SK-N-SH (cell line): ENCODE measurements around the gene MST1R. TPM values are rescaled to one million over a fixed set of nuclear protein-coding genes. Genes with fewer than 3 reads are reported as not detected.

Experiments used
- CTCF ChIA-PET: fragments of 300-600, 350-600 bp; formaldehyde crosslinking; extraction: SDS; loops from one replicate; lab custom pipeline; 2021; lab: Yijun Ruan, JAX
- POLR2A ChIA-PET: fragments of 350-600 bp; sonication (Branson Sonifier 250); formaldehyde crosslinking; extraction: SDS; loops from one replicate; lab custom pipeline; 2020; ENCODE audit warnings: antibody characterized with exemption, inconsistent platforms; lab: Yijun Ruan, JAX
- DNase-seq: peaks from one replicate; pipeline ENCODE4 v3.0.0; 2012
- H2AFZ ChIP-seq: fragments of 200-600 bp; sonication (generic); 2 replicates; pipeline ENCODE4 v1.8.1; 2016; ENCODE audit warnings: antibody characterized with exemption, mild to moderate bottlenecking, low read depth
- H3F3A ChIP-seq: fragments of 200-600 bp; sonication (generic); replicated peaks from 2 replicates; pipeline ENCODE3; 2016; ENCODE audit warnings: antibody characterized with exemption, mild to moderate bottlenecking; ENCODE audit not compliant: insufficient read depth
- H3K27ac ChIP-seq, 2 experiments: fragments of 200-500 bp in 1 of 2; fragments of 200-600 bp in 1 of 2; sonication (Bioruptor generic) in 1 of 2; sonication (generic), shearing (Covaris generic) in 1 of 2; 2 replicates each; pipeline versions ENCODE4 v1.5.1 to v1.6.1; 2014 to 2016; ENCODE audit warnings: low read depth in 2 of 2, inconsistent platforms in 1 of 2, low read length in 1 of 2, mild to moderate bottlenecking in 1 of 2, mixed read lengths in 1 of 2
- H3K27me3 ChIP-seq: fragments of 200-600 bp; sonication (generic), shearing (Covaris generic); 2 replicates; pipeline ENCODE4 v1.6.1; 2016; ENCODE audit warnings: mixed run types; ENCODE audit not compliant: insufficient read depth
- H3K36me3 ChIP-seq, 2 experiments: fragments of 200-500 bp in 1 of 2; fragments of 200-600 bp in 1 of 2; sonication (Bioruptor generic) in 1 of 2; sonication (generic) in 1 of 2; replicated peaks in 1 of 2; 2 replicates each; pipeline versions ENCODE3 to v1.5.1; 2014 to 2016; ENCODE audit warnings: low read length in 1 of 2, mild to moderate bottlenecking in 1 of 2; ENCODE audit not compliant: insufficient read depth in 2 of 2, control insufficient read depth in 1 of 2
- H3K4me1 ChIP-seq, 2 experiments: fragments of 200-500 bp in 1 of 2; fragments of 200-600 bp in 1 of 2; sonication (Bioruptor generic) in 1 of 2; sonication (generic), shearing (Covaris generic) in 1 of 2; 2 replicates each; pipeline versions ENCODE4 v1.5.1 to v1.6.1; 2014 to 2016; ENCODE audit warnings: low read depth in 1 of 2, low read length in 1 of 2, mixed run types in 1 of 2; ENCODE audit not compliant: insufficient read depth in 2 of 2, control insufficient read depth in 1 of 2
- H3K4me2 ChIP-seq: fragments of 200-600 bp; sonication (generic), shearing (Covaris generic); 2 replicates; pipeline ENCODE4 v1.6.1; 2017; ENCODE audit warnings: mixed run types
- H3K4me3 ChIP-seq, 2 experiments: fragments of 200-500 bp in 1 of 2; fragments of 200-600 bp in 1 of 2; sonication (Bioruptor generic) in 1 of 2; sonication (generic), shearing (Covaris generic) in 1 of 2; 2 replicates each; pipeline versions ENCODE4 v1.5.1 to v1.8.1; 2014 to 2016; ENCODE audit warnings: low read depth in 2 of 2, inconsistent platforms in 1 of 2, low read length in 1 of 2, mild to moderate bottlenecking in 1 of 2, mixed read lengths in 1 of 2, moderate library complexity in 1 of 2
- H3K79me2 ChIP-seq: fragments of 200-600 bp; sonication (generic); 2 replicates; pipeline ENCODE4 v1.8.1; 2017; ENCODE audit warnings: mild to moderate bottlenecking; ENCODE audit not compliant: insufficient read depth
- H3K9ac ChIP-seq: fragments of 200-600 bp; sonication (generic); 2 replicates; pipeline ENCODE4 v1.6.1; 2017; ENCODE audit warnings: mixed run types
- H3K9me2 ChIP-seq: fragments of 200-600 bp; sonication (generic); 2 replicates; pipeline ENCODE4 v1.6.1; 2017; ENCODE audit warnings: mixed run types
- H3K9me3 ChIP-seq: fragments of 200-600 bp; sonication (generic); 2 replicates; pipeline ENCODE4 v1.6.1; 2017; ENCODE audit warnings: mixed run types, mild to moderate bottlenecking, moderate library complexity
- H4K20me1 ChIP-seq: fragments of 200-600 bp; sonication (generic); 2 replicates; pipeline ENCODE4 v1.6.1; 2017; ENCODE audit warnings: mild to moderate bottlenecking, mixed run types; ENCODE audit not compliant: insufficient read depth
- CHD2 ChIP-seq: fragments of 150-350 bp; IDR thresholded peaks from 2 replicates; pipeline ENCODE4 v1.6.1; 2018; ENCODE audit warnings: low read length; ENCODE audit not compliant: partially characterized antibody
- EP300 ChIP-seq, 2 experiments: IDR thresholded peaks; 2 replicates each; pipeline versions ENCODE4 v1.4.0 to v1.6.1; 2012; ENCODE audit warnings: borderline replicate concordance in 1 of 2, low read depth in 1 of 2, low read length in 1 of 2
- FOXM1 ChIP-seq: IDR thresholded peaks from 2 replicates; pipeline ENCODE4 v1.4.0; 2012; ENCODE audit warnings: low read depth, mild to moderate bottlenecking
- GABPA ChIP-seq: IDR thresholded peaks from 2 replicates; pipeline ENCODE4 v1.4.0; 2012; ENCODE audit warnings: low read depth, mild to moderate bottlenecking
- GATA2 ChIP-seq: sonication (generic); formaldehyde crosslinking; IDR thresholded peaks from 2 replicates; pipeline ENCODE4 v1.5.0; 2020; ENCODE audit warnings: mild to moderate bottlenecking, missing genetic modification reagents
- JUND ChIP-seq: IDR thresholded peaks from 2 replicates; pipeline ENCODE4 v1.4.0; 2012
- MXI1 ChIP-seq: IDR thresholded peaks from 2 replicates; pipeline ENCODE4 v1.6.1; 2012; ENCODE audit warnings: mild to moderate bottlenecking, low read depth, low read length, improper control_type of control experiment
- NRF1 ChIP-seq: IDR thresholded peaks from 2 replicates; pipeline ENCODE4 v1.6.1; 2012; ENCODE audit warnings: low read depth, mild to moderate bottlenecking, low read length
- POLR2AphosphoS5 ChIP-seq: IDR thresholded peaks from 2 replicates; pipeline ENCODE4 v1.6.1; 2012; ENCODE audit warnings: low read depth, low read length
- RAD21 ChIP-seq: IDR thresholded peaks from 2 replicates; pipeline ENCODE4 v1.6.1; 2012; ENCODE audit warnings: mild to moderate bottlenecking, low read length
- RCOR1 ChIP-seq: fragments of 150-350 bp; IDR thresholded peaks from 2 replicates; pipeline ENCODE4 v1.6.1; 2017; ENCODE audit warnings: antibody characterized with exemption, low read length
- RXRA ChIP-seq: IDR thresholded peaks from 2 replicates; pipeline ENCODE4 v1.4.0; 2012; ENCODE audit warnings: low read depth, mild to moderate bottlenecking, borderline replicate concordance
- SMC3 ChIP-seq: IDR thresholded peaks from 2 replicates; pipeline ENCODE4 v1.6.1; 2012; ENCODE audit warnings: low read depth, low read length, improper control_type of control experiment
- TAF1 ChIP-seq: IDR thresholded peaks from 2 replicates; pipeline ENCODE4 v1.6.1; 2012; ENCODE audit warnings: low read depth, mild to moderate bottlenecking, low read length, moderate library complexity, borderline replicate concordance
- TCF12 ChIP-seq: IDR thresholded peaks from 2 replicates; pipeline ENCODE4 v1.4.0; 2012
- TEAD4 ChIP-seq: IDR thresholded peaks from 2 replicates; pipeline ENCODE4 v1.4.0; 2012; ENCODE audit warnings: mild to moderate bottlenecking, borderline replicate concordance; ENCODE audit not compliant: insufficient read depth
- YY1 ChIP-seq: IDR thresholded peaks from 2 replicates; pipeline ENCODE4 v1.4.0; 2012; ENCODE audit warnings: low read depth, mild to moderate bottlenecking
- WGBS: methylation state at CpG from one replicate; pipeline ENCODE4 v1.1.6; 2017; ENCODE audit warnings: low lambda C conversion rate; 5-methylcytosine and 5-hydroxymethylcytosine counted together
- polyA plus RNA-seq, 3 experiments: library from polyadenylated mRNA; depleted of rRNA; stranded (reverse); fragments of >200 nt; gene quantifications; 2 replicates each; pipeline ENCODE4 v1.2.3, GENCODE V29; 2012
- TF ChIP-seq, protein P1 (sequence below): IDR thresholded peaks from 2 replicates; pipeline ENCODE4 v1.6.1; 2012; ENCODE audit warnings: mild to moderate bottlenecking, low read depth, low read length, moderate library complexity
- TF ChIP-seq, protein P2 (sequence below): fragments of 150-350 bp; IDR thresholded peaks from 2 replicates; pipeline ENCODE4 v1.6.1; 2017; ENCODE audit warnings: antibody characterized with exemption, low read length, low read depth, borderline replicate concordance

MST1R gene
- 0.23 and 0.36 TPM in 2 replicates for polyA plus RNA-seq (2012; rRNA removed)
- polyA plus RNA-seq (2012; cell fraction: cytosol; rRNA removed), result 0.06 and 0.09 TPM in 2 replicates
- 2.0 and 2.4 TPM in 2 replicates for polyA plus RNA-seq (2012; cell fraction: nucleus; rRNA removed)

DNA sequence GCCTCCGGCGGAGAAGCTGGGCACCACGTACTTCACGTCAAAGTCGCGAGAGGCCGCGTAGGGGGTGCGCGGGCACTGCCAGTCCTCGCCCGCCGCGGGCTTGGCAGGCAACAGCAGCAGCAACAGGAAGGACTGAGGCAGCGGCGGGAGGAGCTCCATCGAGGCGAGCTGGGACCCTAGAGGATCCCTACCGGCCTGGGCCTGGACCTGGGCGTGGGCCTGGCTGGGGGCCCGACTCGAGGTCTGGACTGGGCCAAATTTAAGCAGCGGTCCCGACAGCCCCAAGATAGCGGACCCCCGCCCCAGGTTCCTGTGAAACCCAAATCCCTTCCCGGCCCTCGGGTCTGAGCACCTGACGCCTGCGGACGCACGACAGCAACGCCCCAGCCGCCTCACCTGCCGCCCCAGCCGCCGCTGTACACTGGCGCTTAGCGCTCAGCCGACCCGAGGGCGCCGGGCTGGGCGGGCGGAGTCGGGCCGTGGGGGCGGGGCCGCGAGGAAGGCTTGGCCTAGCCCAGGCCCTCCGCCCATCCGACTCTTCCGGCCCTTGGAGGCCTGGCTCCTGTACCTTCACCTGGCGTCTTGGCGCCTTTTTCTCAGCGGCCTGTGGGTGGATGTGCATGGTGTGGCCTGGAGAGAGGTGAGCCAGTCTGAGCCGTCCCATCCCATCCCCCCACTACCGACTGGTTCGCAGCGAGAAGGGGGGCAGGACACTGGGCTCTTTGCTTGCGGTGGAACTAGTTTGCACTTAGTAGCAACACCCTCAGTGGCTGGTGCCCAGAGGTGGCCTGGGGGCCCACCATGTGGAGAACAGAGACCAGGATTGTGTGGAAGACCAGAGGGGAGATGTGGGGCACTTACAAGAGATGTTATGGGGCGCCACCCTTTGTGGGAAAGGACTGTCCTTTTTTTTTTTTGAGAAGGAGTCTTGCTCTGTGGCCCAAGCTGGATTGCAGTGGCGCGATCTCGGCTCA, at the start of gene MST1R:
TSS of gene MST1R (minus strand) at position 423 of the 974 bp plus-strand sequence. CDS start at position 159, 264 bp downstream.
- Histone ChIP-seq H3K79me2 (no peaks in the 10 kb centered on the region), H3K4me2 (no peak within 1 kb of the TSS), H3F3A (no peaks in the 10 kb centered on the region), H4K20me1 (no peaks in the 10 kb centered on the region), H3K4me1 (peaks cover 0 to 6% of the 10 kb centered on the region in 2 experiments; a peak in 2 of 4 replicates), H3K27ac (no peak within 1 kb of the TSS), H3K9ac (no peak within 1 kb of the TSS), H3K4me3 (no peak within 1 kb of the TSS), H3K9me2 (no peaks in the 10 kb centered on the region), H3K27me3 (no peaks in the 10 kb centered on the region), H3K36me3 (no peaks in the 10 kb centered on the region), H3K9me3 (no peaks in the 10 kb centered on the region), H2AFZ (no peak within 1 kb of the TSS)
- ChIA-PET CTCF (interaction anchor here (0.9 kb wide), 1 partner anchor 69 kb away, joined by 3 read pairs; no protein-coding TSS in a partner anchor), POLR2A (interaction anchor here (0.6 kb wide), 1 partner anchor 100 kb away, joined by 3 read pairs; the partner anchor contains the start of gene INKA1)
- no peak for TF ChIP-seq EP300 (IDR thresholded peaks at IDR 0.05; ENCODE audit: borderline replicate concordance in 1 of 2, low read depth in 1 of 2, low read length in 1 of 2)
- no peak for TF ChIP-seq RCOR1
- no peak for TF ChIP-seq POLR2AphosphoS5
- no peak for TF ChIP-seq MXI1
- TF ChIP-seq, protein P1, sequence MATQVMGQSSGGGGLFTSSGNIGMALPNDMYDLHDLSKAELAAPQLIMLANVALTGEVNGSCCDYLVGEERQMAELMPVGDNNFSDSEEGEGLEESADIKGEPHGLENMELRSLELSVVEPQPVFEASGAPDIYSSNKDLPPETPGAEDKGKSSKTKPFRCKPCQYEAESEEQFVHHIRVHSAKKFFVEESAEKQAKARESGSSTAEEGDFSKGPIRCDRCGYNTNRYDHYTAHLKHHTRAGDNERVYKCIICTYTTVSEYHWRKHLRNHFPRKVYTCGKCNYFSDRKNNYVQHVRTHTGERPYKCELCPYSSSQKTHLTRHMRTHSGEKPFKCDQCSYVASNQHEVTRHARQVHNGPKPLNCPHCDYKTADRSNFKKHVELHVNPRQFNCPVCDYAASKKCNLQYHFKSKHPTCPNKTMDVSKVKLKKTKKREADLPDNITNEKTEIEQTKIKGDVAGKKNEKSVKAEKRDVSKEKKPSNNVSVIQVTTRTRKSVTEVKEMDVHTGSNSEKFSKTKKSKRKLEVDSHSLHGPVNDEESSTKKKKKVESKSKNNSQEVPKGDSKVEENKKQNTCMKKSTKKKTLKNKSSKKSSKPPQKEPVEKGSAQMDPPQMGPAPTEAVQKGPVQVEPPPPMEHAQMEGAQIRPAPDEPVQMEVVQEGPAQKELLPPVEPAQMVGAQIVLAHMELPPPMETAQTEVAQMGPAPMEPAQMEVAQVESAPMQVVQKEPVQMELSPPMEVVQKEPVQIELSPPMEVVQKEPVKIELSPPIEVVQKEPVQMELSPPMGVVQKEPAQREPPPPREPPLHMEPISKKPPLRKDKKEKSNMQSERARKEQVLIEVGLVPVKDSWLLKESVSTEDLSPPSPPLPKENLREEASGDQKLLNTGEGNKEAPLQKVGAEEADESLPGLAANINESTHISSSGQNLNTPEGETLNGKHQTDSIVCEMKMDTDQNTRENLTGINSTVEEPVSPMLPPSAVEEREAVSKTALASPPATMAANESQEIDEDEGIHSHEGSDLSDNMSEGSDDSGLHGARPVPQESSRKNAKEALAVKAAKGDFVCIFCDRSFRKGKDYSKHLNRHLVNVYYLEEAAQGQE, result no peak
- no peak for TF ChIP-seq GABPA
- TF ChIP-seq CHD2, result no peak
- no peak for TF ChIP-seq RXRA
- TF ChIP-seq TEAD4, result no peak
- TF ChIP-seq FOXM1, result no peak
- no peak for TF ChIP-seq RAD21
- no peak for TF ChIP-seq SMC3
- no peak for TF ChIP-seq NRF1
- no peak for TF ChIP-seq GATA2
- no peak for TF ChIP-seq YY1
- TF ChIP-seq TAF1, result no peak
- TF ChIP-seq, protein P2, sequence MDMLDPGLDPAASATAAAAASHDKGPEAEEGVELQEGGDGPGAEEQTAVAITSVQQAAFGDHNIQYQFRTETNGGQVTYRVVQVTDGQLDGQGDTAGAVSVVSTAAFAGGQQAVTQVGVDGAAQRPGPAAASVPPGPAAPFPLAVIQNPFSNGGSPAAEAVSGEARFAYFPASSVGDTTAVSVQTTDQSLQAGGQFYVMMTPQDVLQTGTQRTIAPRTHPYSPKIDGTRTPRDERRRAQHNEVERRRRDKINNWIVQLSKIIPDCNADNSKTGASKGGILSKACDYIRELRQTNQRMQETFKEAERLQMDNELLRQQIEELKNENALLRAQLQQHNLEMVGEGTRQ, result no peak
- no peak for TF ChIP-seq TCF12
- TF ChIP-seq JUND, result no peak
- DNase-seq, result no peak
- 88% methylated on average over 25 of the region's 65 CpGs for WGBS
